Testis (tissue), 3 donors: ENCODE measurements around the gene KRI1. TPM values are rescaled to one million over a fixed set of nuclear protein-coding genes. Genes with fewer than 3 reads are reported as not detected.

ENCODE experiments used
- DNase-seq: peaks from one replicate; pipeline ENCODE4 v3.0.0-alpha.2; 2019
- H3K27ac ChIP-seq, 2 donors: fragments of 200-600 bp; sonication (generic); one replicate each; pipeline ENCODE4 v1.5.1; 2019
- H3K27me3 ChIP-seq: fragments of 200-600 bp; sonication (generic); one replicate; pipeline ENCODE4 v1.5.1; 2019
- H3K36me3 ChIP-seq: fragments of 200-600 bp; sonication (generic); one replicate; pipeline ENCODE4 v1.5.1; 2017; ENCODE audit warnings: low read depth; ENCODE audit errors: missing control alignments
- H3K4me1 ChIP-seq: fragments of 200-600 bp; sonication (generic); one replicate; pipeline ENCODE4 v1.5.1; 2019
- H3K4me3 ChIP-seq, 2 donors: fragments of 200-600 bp; sonication (generic); one replicate each; pipeline ENCODE4 v1.5.1; 2017 to 2019
- H3K9me3 ChIP-seq: fragments of 200-600 bp; sonication (generic); one replicate; pipeline ENCODE4 v1.5.1; 2017
- POLR2A ChIP-seq: fragments of 450-650 bp; IDR thresholded peaks from one replicate; pipeline ENCODE4 v1.6.1; 2017; ENCODE audit warnings: antibody characterized with exemption, mild to moderate bottlenecking, moderate library complexity
- WGBS, 2 donors: methylation state at CpG; one replicate each; pipeline ENCODE4 v1.1.5; 2018; 5-methylcytosine and 5-hydroxymethylcytosine counted together
- intact Hi-C: fragments of 100-400 bp; cut with DNase I; formaldehyde crosslinking; loops from one replicate; pipeline ENCODE4 v1.15.1; 2023; ENCODE audit warnings: low total_unique reads
- polyA plus RNA-seq: library from polyadenylated mRNA; stranded (reverse); fragments of 350-450 nt; fragmentation: Illumina TruSeq; extraction: RNeasy Lipid Tissue Mini Kit (QIAGEN cat#74804); gene quantifications from one replicate; pipeline ENCODE4 v1.2.3, GENCODE V29; 2014; ENCODE audit warnings: low read depth, low replicate concordance; ENCODE audit not compliant: insufficient read depth
- total RNA-seq, 2 donors: library from RNA; depleted of rRNA; stranded (reverse); fragments of >200 nt; gene quantifications; one replicate each; pipeline ENCODE4 v1.2.3, GENCODE V29; 2016
- TF ChIP-seq, protein P1 (sequence below), 3 experiments: fragments of 450-650 bp in 2 of 3; fragments of 200-600 bp in 1 of 3; sonication (generic) in 1 of 3; IDR thresholded peaks; one replicate each; pipeline ENCODE4 v1.5.1; 2016 to 2019; ENCODE audit warnings: antibody characterized with exemption in 3 of 3, mild to moderate bottlenecking in 2 of 3, moderate library complexity in 1 of 3

The KRI1 gene
- total and polyA plus RNA-seq, 3 donors from 2014 or later: 33.7 to 48.3 (median 34.6) TPM

DNA sequence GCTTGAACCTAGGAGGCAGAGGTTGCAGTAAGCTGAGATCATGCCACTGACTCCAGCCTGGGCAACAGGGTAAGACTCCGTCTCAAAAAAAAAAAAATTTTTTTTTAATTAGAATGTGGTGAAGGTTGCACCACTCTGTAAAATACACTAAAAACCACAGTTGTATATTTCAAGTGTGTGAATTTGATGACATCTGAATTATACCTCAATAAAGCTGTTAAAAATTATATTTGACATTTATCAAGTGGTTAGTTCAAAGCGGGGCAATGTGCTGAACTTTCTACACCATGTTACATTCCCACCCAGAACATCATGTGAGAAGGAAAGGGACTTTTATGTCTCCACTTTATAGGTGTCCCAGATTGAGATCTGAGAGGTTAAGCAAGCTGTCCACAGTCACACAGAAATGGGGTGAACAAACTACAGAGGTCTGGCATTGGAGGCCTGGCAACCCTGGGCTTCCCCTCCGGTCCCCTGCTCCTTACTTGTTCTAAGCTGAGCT is 42.6 kb downstream of the KRI1 start:
- no peak overlapping the region for H3K4me3 ChIP-seq
- no peak for DNase-seq

GRCh38 chr19:10521461-10522171 is 44.2 kb downstream of the KRI1 start:
- 81 to 82% methylated on average over 11 to 13 of the region's 13 CpGs for WGBS, 2 donors
- Histone ChIP-seq H3K36me3 (no peaks in the 10 kb centered on the region), H3K27me3 (no peaks in the 10 kb centered on the region), H3K27ac (no peak overlapping the region), H3K4me3 (no peak overlapping the region), H3K9me3 (no peaks in the 10 kb centered on the region), H3K4me1 (peaks cover 13% of the 10 kb centered on the region)
- TF ChIP-seq, protein P1, sequence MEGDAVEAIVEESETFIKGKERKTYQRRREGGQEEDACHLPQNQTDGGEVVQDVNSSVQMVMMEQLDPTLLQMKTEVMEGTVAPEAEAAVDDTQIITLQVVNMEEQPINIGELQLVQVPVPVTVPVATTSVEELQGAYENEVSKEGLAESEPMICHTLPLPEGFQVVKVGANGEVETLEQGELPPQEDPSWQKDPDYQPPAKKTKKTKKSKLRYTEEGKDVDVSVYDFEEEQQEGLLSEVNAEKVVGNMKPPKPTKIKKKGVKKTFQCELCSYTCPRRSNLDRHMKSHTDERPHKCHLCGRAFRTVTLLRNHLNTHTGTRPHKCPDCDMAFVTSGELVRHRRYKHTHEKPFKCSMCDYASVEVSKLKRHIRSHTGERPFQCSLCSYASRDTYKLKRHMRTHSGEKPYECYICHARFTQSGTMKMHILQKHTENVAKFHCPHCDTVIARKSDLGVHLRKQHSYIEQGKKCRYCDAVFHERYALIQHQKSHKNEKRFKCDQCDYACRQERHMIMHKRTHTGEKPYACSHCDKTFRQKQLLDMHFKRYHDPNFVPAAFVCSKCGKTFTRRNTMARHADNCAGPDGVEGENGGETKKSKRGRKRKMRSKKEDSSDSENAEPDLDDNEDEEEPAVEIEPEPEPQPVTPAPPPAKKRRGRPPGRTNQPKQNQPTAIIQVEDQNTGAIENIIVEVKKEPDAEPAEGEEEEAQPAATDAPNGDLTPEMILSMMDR (IDR thresholded peaks at IDR 0.05): no peak
- TF ChIP-seq POLR2A: no peak
- intact Hi-C loops: no loop called here
- DNase-seq: no peak

More for the DNA sequence above, 42.6 kb downstream of the KRI1 start:
- Histone ChIP-seq H3K9me3 (no peaks in the 10 kb centered on the region), H3K36me3 (no peaks in the 10 kb centered on the region), H3K27me3 (no peaks in the 10 kb centered on the region), H3K4me1 (peaks cover 6% of the 10 kb centered on the region), H3K27ac (no peak overlapping the region)
- no peak for TF ChIP-seq POLR2A
- TF ChIP-seq, protein P1 (IDR thresholded peaks at IDR 0.05): no peak
- 80 to 89% methylated on average over 3 of the region's 3 CpGs for WGBS, 2 donors
- intact Hi-C loops: no loop called here

DNA sequence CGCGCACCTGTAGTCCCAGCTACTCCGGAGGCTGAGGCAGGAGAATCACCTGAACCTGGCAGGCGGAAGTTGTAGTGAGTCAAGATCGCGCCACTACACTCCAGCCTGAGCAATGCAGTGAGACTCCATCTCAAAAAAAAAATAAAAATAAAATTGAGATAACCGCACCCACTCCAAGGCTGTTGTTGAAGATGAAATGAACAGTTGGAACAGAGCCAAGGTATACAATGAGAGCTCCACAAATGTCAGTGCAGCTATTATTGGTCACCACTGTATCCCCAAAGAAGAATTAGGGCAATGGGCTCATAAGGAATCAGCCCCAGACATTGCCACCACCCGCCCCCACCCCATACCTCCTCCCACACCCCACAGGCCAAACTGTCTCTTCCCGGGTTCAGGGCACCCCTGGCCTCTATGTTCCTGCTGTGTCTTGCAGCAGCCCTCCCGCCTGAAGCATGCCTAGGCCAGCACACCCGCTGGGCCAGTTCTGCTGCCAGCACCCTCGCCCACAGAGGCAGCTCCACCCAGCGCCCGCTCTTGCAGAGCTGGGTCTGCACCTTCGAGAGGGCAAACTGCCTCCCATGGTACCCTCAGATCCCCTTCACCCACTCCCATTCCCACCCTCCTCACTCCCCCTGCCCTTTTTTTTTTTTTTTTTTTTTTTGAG is 45.0 kb downstream of the KRI1 start:
- TF ChIP-seq, protein P1 (IDR thresholded peaks at IDR 0.05): no peak
- TF ChIP-seq POLR2A: no peak
- H3K27me3 ChIP-seq: no peaks in the 10 kb centered on the region
- H3K4me1 ChIP-seq: peaks cover 13% of the 10 kb centered on the region
- no peaks in the 10 kb centered on the region for H3K36me3 ChIP-seq
- no peak overlapping the region for H3K4me3 ChIP-seq
- no peak overlapping the region for H3K27ac ChIP-seq
- intact Hi-C loops: no loop called here
- WGBS, 2 donors: 88 to 90% methylated on average over 15 of the region's 15 CpGs
- no peaks in the 10 kb centered on the region for H3K9me3 ChIP-seq
- DNase-seq: no peak

DNA sequence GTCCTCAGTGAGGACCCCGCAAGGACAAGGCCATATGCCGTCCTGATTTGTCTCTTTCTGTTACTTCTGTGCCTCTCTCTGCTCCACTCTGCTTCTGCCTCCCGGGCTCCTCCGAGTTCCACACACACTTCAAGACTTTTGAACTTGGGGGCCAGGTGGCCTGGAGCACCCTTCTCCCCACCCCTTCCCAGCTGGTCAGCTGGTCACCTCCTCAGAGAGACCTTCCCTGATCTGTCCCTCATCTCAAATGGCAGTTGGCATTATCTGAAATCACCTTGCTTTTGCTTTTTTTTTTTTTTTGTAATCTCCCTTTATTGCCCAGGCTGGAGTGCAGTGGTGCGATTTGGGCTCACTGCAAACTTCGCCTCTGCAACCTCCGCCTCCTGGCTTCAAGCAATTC is 46.4 kb downstream of the KRI1 start:
- H3K27me3 ChIP-seq: no peaks in the 10 kb centered on the region
- no peak overlapping the region for H3K27ac ChIP-seq
- H3K4me1 ChIP-seq: peaks cover 13% of the 10 kb centered on the region
- WGBS, 2 donors: 75 to 82% methylated on average over 7 of the region's 7 CpGs
- H3K36me3 ChIP-seq: no peaks in the 10 kb centered on the region
- no peak for DNase-seq
- H3K4me3 ChIP-seq: no peak overlapping the region
- intact Hi-C loops: no loop called here
- no peaks in the 10 kb centered on the region for H3K9me3 ChIP-seq
- no peak for TF ChIP-seq POLR2A
- TF ChIP-seq, protein P1 (IDR thresholded peaks at IDR 0.05): no peak
